ENCODE measurements around the gene PBRM1. TPM values are rescaled to one million over a fixed set of nuclear protein-coding genes. Genes with fewer than 3 reads are reported as not detected.

The PBRM1 gene
- total RNA-seq, 1 experiment from 2014 or later, result 40.0 TPM

DNA sequence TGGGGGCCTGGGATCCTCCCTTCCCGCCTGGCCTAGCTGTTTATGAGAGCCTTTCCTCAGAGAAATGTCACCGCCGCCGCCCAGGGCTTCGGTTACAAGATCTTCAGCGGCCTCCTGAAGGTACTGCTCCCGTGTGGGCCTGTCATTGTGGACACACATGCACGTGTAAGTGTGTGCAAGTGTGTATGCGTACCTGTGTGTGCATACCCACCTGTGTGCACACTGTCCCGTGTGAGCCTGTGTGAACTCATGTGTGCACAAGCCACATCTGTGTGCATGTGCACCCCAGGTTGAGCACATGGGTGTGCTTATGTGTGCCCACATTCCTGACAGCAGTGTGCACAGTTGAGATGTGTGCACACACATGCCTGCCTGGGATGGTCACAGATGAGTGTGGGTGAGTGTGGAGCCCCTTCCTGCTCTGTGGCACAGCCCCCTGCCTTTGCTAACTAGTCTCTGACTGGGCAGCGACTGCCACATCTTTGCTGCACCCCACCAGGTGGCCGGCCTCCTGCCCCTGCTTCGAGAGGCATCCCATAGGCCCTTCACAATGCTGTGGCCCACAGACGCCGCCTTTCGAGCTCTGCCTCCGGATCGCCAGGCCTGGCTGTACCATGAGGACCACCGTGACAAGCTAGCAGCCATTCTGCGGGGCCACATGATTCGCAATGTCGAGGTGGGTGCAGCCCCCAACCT lies 166.1 kb downstream of the PBRM1 start:
- no peak for TF ChIP-seq EZH2 (IDR thresholded peaks at IDR 0.05)
- no peak for TF ChIP-seq CTCF (IDR thresholded peaks at IDR 0.05 in 2 of 3, conservative IDR thresholded peaks at IDR 0.05 in 1 of 3; ENCODE audit: borderline replicate concordance in 1 of 3, insufficient read depth in 1 of 3, low read depth in 2 of 3, low read length in 2 of 3)
- no peak for TF ChIP-seq CBX3 (IDR thresholded peaks at IDR 0.05; ENCODE audit: low read depth)
- no peak for TF ChIP-seq POLR2A (IDR thresholded peaks at IDR 0.05; ENCODE audit: borderline replicate concordance, extremely low read depth, insufficient read depth, insufficient read length)
- TF ChIP-seq, protein P1, sequence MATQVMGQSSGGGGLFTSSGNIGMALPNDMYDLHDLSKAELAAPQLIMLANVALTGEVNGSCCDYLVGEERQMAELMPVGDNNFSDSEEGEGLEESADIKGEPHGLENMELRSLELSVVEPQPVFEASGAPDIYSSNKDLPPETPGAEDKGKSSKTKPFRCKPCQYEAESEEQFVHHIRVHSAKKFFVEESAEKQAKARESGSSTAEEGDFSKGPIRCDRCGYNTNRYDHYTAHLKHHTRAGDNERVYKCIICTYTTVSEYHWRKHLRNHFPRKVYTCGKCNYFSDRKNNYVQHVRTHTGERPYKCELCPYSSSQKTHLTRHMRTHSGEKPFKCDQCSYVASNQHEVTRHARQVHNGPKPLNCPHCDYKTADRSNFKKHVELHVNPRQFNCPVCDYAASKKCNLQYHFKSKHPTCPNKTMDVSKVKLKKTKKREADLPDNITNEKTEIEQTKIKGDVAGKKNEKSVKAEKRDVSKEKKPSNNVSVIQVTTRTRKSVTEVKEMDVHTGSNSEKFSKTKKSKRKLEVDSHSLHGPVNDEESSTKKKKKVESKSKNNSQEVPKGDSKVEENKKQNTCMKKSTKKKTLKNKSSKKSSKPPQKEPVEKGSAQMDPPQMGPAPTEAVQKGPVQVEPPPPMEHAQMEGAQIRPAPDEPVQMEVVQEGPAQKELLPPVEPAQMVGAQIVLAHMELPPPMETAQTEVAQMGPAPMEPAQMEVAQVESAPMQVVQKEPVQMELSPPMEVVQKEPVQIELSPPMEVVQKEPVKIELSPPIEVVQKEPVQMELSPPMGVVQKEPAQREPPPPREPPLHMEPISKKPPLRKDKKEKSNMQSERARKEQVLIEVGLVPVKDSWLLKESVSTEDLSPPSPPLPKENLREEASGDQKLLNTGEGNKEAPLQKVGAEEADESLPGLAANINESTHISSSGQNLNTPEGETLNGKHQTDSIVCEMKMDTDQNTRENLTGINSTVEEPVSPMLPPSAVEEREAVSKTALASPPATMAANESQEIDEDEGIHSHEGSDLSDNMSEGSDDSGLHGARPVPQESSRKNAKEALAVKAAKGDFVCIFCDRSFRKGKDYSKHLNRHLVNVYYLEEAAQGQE (IDR thresholded peaks at IDR 0.05; ENCODE audit: low read depth), result no peak
- TF ChIP-seq EGR1 (IDR thresholded peaks at IDR 0.05; ENCODE audit: low read depth), result no peak
- no peak for TF ChIP-seq EZH2phosphoT487 (IDR thresholded peaks at IDR 0.05; ENCODE audit: borderline replicate concordance)
- no peak for TF ChIP-seq SIN3A (IDR thresholded peaks at IDR 0.05; ENCODE audit: low read depth)
- BruUV-seq (replicated peaks), result no TSS peak
- Histone ChIP-seq H3K79me2 (ENCODE audit: insufficient read depth, low read length) (no peaks in the 10 kb centered on the region), H3K9me3 (ENCODE audit: control insufficient read depth in 1 of 2, insufficient read depth in 1 of 2, low read depth in 1 of 2, low read length in 2 of 2) (no peaks in the 10 kb centered on the region), H3K27me3 (ENCODE audit: insufficient read depth, low read length) (no peaks in the 10 kb centered on the region), H3K4me2 (ENCODE audit: low read length) (no peak overlapping the region), H3K4me3 (replicated peaks in 1 of 2; ENCODE audit: low read depth in 1 of 2, low read length in 2 of 2) (no peak overlapping the region), H3K36me3 (ENCODE audit: control insufficient read depth in 1 of 2, insufficient read depth in 2 of 2, low read length in 2 of 2) (no peaks in the 10 kb centered on the region), H3K4me1 (ENCODE audit: control insufficient read depth in 1 of 2, insufficient read depth in 2 of 2, low read length in 2 of 2) (peaks cover 0 to 3% of the 10 kb centered on the region in 2 experiments; a peak in 1 of 4 replicates), H3K27ac (ENCODE audit: low read depth, low read length) (no peak overlapping the region), H4K20me1 (ENCODE audit: insufficient read depth) (no peaks in the 10 kb centered on the region), H2AFZ (ENCODE audit: low read depth, low read length, poor library complexity, severe bottlenecking) (no peak overlapping the region), H3K9me2 (ENCODE audit: insufficient read depth) (no peaks in the 10 kb centered on the region), H3K9ac (ENCODE audit: low read length) (no peak overlapping the region)
- ATAC-seq (no peak), DNase-seq (ENCODE audit: low read depth, low spot score) (no peak)
- intact Hi-C loops (cut with micrococcal nuclease), result no loop called here
- ChIA-PET POLR2A (no interaction called here), RAD21 (ENCODE audit: low non-redundant PET in 1 of 2, low total read pairs in 2 of 2, uncharacterized antibody in 2 of 2, unreplicated experiment in 2 of 2) (no interaction called here), CTCF (no interaction called here)

Measured in HCT116 (cell line).